Measurements from ENCODE around the gene MIF4GD. TPM values are rescaled to one million over a fixed set of nuclear protein-coding genes. Genes with fewer than 3 reads are reported as not detected.
"Not testable (repeated sequence)": the region's sequence is repeated elsewhere in the genome, so short reads cannot be mapped to it uniquely, and the experiment has no call there.

The MIF4GD gene
- polyA plus RNA-seq, 1 experiment, result 6.0 TPM

DNA sequence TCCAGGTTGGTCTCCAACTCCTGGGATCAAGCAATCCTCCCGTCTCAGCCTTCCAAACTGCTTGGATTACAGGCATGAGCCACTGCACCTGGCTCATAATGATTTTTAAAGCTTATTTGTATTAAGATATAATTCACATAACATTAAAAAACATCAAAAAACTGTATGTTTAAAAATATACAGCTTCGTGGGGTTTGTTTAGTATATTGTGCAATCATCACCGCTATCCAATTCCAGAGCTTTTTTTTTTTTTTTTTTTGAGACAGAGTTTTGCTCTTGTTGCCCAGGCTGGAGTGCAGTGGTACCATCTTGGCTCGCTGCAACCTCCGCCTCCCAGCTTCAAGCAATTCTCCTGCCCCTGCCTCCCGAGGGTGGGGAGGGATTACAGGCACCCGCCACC is 29.2 kb upstream of the MIF4GD start:
- Histone ChIP-seq H3K9me3 (ENCODE audit: control insufficient read depth, insufficient read depth, low read length) (no peaks in the 10 kb centered on the region), H3K27me3 (ENCODE audit: control insufficient read depth, insufficient read depth, low read length) (no peaks in the 10 kb centered on the region), H3K4me3 (ENCODE audit: low read depth, low read length) (no peak overlapping the region), H3K27ac (ENCODE audit: low read depth, low read length) (no peak overlapping the region)
- ChIA-PET POLR2A (interaction anchor here (0.6 to 1.1 kb wide), 4 partner anchors 11 to 122 kb away, joined by 3 to 8 read pairs (median 4); partner anchors contain the start of gene SLC25A19), CTCF (interaction anchor here (0.6 to 2.5 kb wide), 3 partner anchors 23 to 76 kb away, joined by 3 to 8 read pairs (median 4); partner anchors contain the start of gene MIF4GD)
- TF ChIP-seq, protein P1, sequence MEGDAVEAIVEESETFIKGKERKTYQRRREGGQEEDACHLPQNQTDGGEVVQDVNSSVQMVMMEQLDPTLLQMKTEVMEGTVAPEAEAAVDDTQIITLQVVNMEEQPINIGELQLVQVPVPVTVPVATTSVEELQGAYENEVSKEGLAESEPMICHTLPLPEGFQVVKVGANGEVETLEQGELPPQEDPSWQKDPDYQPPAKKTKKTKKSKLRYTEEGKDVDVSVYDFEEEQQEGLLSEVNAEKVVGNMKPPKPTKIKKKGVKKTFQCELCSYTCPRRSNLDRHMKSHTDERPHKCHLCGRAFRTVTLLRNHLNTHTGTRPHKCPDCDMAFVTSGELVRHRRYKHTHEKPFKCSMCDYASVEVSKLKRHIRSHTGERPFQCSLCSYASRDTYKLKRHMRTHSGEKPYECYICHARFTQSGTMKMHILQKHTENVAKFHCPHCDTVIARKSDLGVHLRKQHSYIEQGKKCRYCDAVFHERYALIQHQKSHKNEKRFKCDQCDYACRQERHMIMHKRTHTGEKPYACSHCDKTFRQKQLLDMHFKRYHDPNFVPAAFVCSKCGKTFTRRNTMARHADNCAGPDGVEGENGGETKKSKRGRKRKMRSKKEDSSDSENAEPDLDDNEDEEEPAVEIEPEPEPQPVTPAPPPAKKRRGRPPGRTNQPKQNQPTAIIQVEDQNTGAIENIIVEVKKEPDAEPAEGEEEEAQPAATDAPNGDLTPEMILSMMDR (IDR thresholded peaks at IDR 0.05; ENCODE audit: low read depth, low read length), result no peak
- DNase-seq (ENCODE audit: low read depth, low spot score), result no peak

DNA sequence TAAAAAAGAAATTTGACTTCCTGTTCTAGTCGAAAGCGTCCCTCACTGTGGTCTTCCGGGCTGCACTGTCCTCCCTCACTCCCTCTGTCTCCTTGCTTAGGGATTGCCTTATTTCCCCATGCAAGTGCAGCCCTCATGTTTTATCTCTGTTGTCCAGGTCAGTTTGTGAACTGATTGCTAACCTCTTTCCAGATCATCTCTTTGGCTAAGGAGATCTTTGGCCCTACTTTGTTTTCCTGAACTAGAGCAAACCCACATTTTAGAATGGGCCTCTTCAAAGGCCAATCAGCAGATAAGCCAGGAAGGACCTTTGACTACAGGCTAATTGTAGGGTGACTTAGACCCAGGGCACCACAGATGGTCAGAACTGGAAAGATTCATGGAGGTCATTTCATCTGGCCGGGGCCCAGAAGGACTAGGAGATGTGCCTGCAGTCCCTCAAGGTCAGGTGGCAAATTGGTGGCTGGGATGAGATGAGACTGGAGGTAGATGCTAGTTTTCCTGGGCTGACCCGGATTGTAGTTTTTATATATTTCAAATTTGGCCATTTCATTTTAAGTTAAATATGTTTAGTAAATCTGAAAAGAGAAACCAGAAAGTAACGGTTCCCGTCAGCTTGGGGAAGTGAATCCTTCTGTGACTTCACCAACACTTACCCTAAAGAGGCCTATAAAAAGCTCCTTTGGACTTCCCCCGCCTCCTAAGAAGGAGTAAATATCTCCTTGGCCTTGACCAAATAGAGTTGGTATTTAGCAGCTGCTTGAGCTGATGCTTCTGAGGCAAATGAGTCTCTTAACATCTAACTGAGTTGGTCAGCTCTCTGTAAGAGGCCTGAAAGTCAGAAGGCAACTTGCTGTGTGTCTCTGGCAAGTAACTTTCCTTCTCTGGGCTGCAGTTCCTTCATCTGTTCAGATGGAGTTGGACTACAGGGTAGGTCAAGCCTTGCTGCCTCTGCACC is 24.4 kb upstream of the MIF4GD start:
- H3K27me3 ChIP-seq (ENCODE audit: control insufficient read depth, insufficient read depth, low read length), result no peaks in the 10 kb centered on the region
- H3K4me3 ChIP-seq (ENCODE audit: low read depth, low read length), result no peak overlapping the region
- ChIA-PET POLR2A (no interaction called here), CTCF (interaction anchor here (1.1 to 1.3 kb wide), 2 partner anchors 111 to 338 kb away, joined by 3 read pairs; partner anchors contain the start of gene SMIM5)
- H3K27ac ChIP-seq (ENCODE audit: low read depth, low read length), result no peak overlapping the region
- no peak for DNase-seq (ENCODE audit: low read depth, low spot score)
- TF ChIP-seq, protein P1 (IDR thresholded peaks at IDR 0.05; ENCODE audit: low read depth, low read length), result no peak
- H3K9me3 ChIP-seq (ENCODE audit: control insufficient read depth, insufficient read depth, low read length), result no peaks in the 10 kb centered on the region

DNA sequence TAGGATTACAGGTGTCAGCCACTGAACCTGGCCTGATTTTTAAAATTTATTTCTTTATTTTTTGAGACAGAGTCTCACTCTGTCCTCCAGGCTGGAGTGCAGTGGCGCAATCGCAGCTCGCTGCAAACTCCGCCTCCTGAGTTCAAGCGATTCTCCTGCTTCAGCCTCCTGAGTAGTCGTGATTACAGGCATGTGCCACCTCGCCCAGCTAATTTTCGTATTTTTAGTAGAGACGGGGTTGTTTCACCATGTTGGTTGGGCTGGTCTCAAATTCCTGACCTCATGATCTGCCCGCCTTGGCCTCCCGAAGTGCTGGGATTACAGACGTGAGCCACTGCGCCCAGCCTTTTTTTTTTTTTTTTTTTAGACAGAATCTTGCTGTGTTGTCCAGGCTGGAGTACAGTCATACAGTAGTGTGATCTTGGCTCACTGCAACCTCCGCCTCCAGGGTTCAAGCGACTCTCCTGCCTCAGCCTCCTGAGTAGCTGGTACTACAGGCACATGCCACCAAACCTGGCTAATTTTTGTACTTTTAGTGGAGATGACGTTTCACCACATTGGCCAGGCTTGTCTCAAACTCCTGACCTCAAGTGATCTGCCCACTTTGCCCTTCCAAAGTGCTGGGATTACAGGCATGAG is 21.9 kb upstream of the MIF4GD start:
- H3K27me3 ChIP-seq (ENCODE audit: control insufficient read depth, insufficient read depth, low read length); DNase-seq (ENCODE audit: low read depth, low spot score); H3K27ac ChIP-seq (ENCODE audit: low read depth, low read length); H3K9me3 ChIP-seq (ENCODE audit: control insufficient read depth, insufficient read depth, low read length); H3K4me3 ChIP-seq (ENCODE audit: low read depth, low read length): not testable (repeated sequence)
- ChIA-PET CTCF (interaction anchor here (1.5 kb wide), 1 partner anchor 22 kb away, joined by 6 read pairs; the partner anchor contains the start of gene MIF4GD), POLR2A (interaction anchor here (0.6 kb wide), 1 partner anchor 31 kb away, joined by 3 read pairs; no protein-coding TSS in a partner anchor)

DNA sequence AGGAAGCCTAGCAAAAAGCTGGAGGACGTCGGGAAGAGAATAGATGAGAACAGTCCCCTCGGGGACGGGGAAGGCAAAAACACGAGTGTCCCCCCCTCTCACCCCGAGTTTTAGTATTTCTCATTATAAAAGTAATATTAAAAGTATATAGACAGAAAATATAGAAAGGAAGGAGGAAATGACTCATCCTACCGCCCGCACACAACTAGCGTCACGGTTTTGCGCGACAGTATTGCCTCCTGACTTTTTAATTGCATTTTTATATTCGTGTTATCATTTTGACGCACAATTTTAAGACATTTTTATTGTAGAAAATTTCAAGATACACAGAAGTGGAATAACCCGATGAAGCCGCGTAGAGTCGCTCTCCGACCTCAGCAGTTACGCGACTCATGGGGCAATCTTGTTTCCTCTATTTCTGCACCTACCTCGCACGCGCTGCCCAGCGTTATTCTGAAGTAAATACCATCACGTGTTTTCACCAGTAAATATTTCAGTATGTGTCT is 18.9 kb upstream of the MIF4GD start:
- no peak for DNase-seq (ENCODE audit: low read depth, low spot score)
- H3K27ac ChIP-seq (ENCODE audit: low read depth, low read length), result peak overlapping the region; percentile 89
- ChIA-PET CTCF (interaction anchor here (0.8 to 2.0 kb wide), 6 partner anchors 13 to 122 kb away, joined by 3 to 22 read pairs (median 4); partner anchors contain the start of gene MIF4GD), POLR2A (interaction anchor here (0.6 to 1.4 kb wide), 8 partner anchors 10 to 249 kb away, joined by 3 to 24 read pairs (median 4); partner anchors contain the start of genes GGA3, GRB2 and MIF4GD)
- TF ChIP-seq, protein P1 (IDR thresholded peaks at IDR 0.05; ENCODE audit: low read depth, low read length), result peak; percentile 21; the same call in 1 of the 2 replicates
- H3K27me3 ChIP-seq (ENCODE audit: control insufficient read depth, insufficient read depth, low read length), result no peaks in the 10 kb centered on the region
- H3K9me3 ChIP-seq (ENCODE audit: control insufficient read depth, insufficient read depth, low read length), result no peaks in the 10 kb centered on the region
- peak overlapping the region; percentile 91 for H3K4me3 ChIP-seq (ENCODE audit: low read depth, low read length)
